GM21367 (cell line): Measurements from ENCODE around the gene ATG9A.
"Not testable (repeated sequence)": the region's sequence is repeated elsewhere in the genome, so short reads cannot be mapped to it uniquely, and the experiment has no call there.

Experiments
- ATAC-seq: cut with Tn5 transposase; IDR thresholded peaks from one replicate; pipeline ENCODE4 v1.9.1; 2021; ENCODE audit not compliant: unreplicated experiment

ATG9A gene, protein sequence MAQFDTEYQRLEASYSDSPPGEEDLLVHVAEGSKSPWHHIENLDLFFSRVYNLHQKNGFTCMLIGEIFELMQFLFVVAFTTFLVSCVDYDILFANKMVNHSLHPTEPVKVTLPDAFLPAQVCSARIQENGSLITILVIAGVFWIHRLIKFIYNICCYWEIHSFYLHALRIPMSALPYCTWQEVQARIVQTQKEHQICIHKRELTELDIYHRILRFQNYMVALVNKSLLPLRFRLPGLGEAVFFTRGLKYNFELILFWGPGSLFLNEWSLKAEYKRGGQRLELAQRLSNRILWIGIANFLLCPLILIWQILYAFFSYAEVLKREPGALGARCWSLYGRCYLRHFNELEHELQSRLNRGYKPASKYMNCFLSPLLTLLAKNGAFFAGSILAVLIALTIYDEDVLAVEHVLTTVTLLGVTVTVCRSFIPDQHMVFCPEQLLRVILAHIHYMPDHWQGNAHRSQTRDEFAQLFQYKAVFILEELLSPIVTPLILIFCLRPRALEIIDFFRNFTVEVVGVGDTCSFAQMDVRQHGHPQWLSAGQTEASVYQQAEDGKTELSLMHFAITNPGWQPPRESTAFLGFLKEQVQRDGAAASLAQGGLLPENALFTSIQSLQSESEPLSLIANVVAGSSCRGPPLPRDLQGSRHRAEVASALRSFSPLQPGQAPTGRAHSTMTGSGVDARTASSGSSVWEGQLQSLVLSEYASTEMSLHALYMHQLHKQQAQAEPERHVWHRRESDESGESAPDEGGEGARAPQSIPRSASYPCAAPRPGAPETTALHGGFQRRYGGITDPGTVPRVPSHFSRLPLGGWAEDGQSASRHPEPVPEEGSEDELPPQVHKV

DNA sequence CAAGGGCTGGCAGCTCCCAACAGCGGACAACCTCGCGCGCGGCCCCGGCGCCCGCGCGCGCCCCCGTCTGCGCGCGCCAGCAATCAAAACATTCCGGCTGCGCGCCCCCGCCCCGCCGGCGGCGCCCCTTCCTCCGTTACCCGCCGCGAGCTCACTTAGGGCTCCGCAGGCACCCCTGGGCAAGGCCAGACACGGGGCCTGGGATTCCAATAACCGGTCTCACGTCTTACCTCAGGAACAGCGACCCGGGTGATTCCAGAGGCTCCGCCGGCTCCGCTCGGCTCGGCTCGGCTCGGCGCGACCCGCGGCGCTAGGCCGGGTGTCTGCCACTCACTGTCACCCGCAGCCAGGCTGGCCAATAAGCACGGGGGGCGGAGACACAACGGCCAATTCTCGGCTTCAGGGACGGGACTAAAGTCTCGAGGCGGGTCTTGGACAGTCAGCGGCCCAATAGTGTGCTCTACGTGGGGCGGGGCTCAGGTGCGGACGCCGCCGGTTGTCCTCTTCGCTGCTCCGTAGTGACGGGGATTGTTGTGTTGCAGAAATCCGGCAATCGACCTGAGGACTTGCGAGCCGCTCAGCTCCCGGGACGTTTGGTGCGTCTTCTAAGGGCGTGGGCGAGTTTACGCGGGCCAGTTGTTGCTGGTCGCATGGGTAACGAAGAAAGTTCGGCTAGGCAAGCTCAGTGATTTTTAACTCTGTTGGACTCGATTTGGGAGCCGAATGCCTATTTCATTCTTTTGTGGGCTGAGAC lies at the start of gene ATG9A, which contains the start of gene ANKZF1:
Gene ATG9A (minus strand): TSS at position 332 of the 754 bp plus-strand sequence. CDS start 1,612 bp downstream, outside the sequence.
Gene ANKZF1 (plus strand): TSS at position 502 of the 754 bp plus-strand sequence. CDS start 452 bp downstream, outside the sequence.
- ATAC-seq: peak; percentile 92

DNA sequence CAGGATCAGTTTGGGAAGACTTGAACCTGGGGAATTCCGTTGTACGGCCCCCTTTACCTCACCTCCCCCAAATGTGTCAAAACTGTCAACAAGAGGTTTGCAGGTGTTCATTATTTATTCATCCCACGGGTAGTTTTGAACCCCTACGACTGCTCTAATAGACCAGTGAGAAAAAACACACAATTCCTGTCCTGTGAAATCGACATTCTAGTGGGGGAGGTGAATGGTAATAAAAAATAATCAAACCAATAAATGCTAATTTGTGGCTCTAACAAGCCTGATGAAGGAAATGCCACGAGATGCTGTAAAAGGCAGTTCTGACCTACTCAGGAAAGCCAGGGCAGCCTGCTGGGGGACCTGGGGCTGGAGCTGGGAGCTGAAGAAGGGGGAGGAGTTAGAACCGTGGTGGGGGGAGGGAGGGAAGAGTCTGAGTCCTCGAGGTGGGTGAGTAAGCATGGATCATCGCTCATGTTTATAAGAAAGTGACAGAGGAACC lies 49.3 kb upstream of the ATG9A start:
- ATAC-seq: no peak

DNA sequence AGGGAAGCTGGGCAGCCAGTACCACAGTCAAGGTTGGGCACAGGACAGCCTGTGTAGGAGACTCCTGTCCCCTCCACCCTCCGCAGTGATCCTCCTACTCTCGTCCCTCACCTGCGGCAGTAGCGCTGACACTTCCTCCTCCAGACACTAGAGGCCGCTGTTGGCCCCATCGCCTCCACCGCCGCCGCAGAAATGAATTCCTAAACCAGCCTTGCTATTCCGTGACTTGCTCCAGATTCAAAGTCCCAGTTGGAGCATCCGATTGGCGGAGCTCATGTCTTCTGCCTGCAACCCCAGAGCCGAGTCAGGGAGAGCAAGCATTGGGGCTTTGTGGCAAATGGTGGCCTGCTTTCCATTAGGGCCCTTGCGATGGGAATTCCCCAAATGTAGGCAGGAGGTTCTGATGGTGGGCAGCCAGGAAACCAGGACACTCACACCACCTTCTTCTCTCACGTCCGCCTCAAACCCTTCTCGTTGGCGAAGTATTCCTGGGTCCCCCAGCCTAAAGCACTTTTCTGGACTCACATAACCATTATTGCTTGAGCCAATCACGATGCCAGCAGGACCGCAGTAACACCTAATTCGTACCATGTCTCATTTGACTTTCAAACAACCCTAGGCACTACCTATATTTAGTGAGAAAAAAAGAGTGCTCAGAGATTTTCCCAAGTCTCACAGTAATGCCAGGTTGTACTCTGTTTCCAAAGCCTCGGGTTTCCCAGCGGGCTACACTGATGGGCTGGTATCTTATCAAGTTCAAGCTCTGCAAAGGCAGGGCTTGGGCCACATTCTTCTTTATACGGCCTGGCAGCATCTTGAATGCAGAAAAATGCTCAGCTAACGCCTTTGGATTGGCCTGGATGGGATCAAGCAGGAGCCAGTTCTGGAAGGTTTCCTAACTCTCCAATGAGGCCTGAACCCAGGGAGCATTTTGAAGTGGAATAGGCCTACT lies 48.5 kb upstream of the ATG9A start:
- ATAC-seq: peak; percentile 18

DNA sequence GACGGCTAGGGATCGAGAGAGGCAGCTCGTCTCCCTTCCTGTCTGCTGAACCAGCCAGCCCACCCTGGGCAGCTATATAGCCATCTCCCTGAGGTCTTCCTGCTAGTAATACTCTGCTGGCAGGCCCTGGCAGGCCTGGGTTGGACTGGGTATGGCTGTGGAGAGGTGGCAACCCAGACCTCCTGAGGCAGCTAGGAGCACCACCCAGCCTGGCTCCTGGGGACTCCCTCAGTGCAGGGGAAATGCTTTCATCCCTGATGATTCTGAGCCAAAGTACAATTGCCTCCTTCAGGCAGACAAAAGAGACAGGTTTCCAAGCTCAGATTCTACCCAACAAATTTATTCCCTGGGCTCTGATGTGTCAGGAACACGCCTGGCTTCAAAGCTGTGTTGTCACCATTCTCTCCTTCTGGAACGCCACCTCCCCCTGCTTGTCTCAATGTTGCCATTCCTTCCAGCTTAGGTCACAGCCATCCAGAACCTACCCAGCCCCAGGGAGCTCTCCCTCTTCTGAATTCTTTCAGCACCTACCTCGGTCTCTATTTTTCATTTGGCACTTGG lies 45.0 kb upstream of the ATG9A start:
- no peak for ATAC-seq

DNA sequence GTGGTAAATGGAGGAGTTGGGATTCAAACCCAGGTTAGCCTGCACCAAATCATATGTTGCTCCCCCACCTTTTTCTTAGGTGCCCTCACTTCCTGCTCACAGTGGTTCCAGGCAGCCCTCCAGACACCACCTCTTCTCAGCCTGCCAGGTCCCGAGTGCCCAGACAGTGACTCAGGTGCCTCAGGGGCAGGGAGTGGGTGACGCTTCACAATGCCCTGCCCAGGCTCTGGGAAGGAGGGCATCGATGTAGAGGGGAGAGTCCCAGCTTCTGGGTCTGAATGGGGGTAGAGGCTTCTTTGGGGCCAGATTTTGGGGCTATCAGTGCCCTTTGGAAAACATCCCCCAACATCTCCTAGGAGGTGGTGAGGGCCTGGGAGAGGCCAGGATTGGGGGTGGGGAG lies 44.5 kb upstream of the ATG9A start:
- ATAC-seq: no peak

DNA sequence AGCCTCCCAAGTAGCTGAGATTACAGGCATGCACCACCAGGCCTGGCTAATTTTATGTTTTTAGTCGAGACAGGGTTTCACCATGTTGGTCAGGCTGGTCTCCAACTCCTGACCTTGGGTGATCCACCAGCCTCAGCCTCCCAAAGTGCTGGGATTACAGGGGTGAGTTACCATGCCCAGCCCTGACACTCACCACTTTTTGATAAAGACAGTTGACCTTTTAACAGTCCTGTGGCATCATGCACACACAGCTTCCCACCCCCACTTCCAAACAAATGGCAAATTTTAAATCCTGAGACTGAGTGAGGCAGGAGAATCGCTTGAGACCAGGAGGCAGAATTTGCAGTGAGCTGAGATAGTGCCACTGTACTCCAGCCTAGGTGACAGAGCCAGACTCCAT lies 43.6 kb upstream of the ATG9A start:
- ATAC-seq: no peak

DNA sequence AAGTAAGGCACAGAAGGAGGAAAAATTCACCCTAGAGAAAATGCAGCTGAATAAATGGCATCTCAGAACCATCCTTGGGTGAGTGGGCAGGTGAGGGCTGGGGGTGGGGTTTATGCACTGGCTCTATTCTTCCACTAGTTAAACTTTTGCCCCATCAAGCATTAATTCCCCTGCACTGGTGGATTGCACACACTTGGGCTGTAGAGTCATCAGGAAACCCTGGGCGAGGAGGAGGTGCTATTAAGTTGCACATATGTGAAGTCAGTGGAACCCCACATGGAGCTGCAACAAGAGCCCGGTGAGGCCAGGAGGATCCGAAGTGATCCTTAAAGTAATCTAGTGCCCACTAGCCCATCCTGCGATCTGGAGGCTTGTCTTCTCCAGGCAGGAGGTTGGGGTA lies 42.9 kb upstream of the ATG9A start:
- no peak for ATAC-seq

DNA sequence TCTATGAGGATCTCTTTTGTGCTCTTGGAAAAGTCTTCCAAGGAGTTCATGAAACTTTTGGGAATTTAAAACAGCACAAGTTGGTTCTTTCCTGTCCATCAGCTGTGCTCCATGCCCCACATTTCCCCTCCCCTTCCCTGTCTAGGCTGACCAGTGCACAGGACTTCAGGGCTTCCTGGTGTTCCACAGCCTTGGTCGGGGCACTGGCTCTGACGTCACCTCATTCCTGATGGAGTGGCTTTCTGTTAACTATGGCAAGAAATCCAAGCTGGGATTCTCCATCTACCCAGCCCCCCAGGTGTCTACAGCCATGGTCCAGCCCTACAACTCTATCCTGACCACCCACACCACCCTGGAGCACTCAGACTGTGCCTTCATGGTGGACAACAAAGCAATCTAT lies 41.6 kb upstream of the ATG9A start:
- no peak for ATAC-seq

DNA sequence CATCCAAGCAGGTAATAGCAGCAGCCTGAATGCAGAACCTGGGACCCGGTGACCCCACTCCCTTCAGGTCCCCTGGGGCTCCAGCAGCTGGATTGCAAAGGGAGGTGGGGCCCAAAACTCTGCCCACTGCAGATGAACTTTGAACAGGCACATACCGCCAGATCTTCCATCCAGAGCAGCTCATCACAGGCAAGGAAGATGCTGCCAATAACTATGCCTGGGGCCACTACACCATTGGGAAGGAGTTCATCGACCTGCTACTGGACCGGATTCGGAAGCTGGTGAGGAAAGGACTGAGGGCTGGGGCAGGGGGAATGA lies 40.6 kb upstream of the ATG9A start:
- no peak for ATAC-seq

DNA sequence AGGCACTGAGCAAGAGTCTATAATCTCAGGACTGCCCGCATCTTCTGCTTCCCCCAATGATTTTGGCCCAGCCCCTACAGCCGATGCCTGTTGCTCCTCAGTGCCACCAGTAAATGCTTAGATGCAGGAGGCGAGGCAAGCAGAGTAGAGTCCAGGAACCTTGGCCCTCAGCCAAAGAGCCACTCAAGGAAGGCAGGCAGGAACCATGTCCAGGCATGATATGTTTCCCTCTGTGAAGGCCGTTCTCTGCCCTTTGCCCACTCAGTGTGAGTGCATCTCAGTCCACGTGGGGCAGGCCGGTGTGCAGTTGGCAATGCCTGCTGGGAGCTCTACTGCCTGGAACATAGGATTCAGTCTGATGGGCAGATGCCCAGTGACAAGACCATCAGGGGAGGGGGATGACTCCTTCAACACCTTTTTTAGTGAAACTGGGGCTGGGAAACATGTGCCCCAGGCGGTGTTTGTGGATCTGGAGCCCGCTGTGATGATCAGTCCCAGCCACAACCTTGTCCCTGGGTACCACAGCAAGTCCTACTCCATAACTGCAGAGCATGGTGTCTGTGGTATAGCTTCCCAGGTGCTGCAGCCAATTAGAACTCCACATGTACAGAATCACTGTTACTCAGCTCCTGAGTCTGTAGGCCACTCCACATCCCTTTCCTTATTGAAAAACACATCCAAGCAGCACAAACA lies 40.1 kb upstream of the ATG9A start:
- no peak for ATAC-seq

DNA sequence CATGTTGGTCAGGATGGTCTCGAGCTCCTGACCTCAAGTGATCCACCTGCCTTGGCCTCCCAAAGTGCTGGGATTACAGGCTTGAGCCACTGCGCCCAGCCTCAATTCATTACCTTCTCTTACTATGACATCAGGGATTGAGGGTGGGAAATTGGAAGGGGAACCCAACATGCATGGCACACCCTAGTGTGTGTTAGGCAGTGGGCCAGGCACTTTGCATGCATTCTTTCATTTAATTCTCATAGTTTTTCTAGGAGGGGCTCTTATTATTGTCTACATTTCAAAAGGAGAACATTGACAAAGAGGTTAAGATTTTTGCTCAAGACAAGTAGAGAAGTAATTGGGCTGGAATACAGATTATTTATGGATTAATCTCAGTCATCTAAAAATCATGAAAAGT lies 38.9 kb upstream of the ATG9A start:
- no peak for ATAC-seq

DNA sequence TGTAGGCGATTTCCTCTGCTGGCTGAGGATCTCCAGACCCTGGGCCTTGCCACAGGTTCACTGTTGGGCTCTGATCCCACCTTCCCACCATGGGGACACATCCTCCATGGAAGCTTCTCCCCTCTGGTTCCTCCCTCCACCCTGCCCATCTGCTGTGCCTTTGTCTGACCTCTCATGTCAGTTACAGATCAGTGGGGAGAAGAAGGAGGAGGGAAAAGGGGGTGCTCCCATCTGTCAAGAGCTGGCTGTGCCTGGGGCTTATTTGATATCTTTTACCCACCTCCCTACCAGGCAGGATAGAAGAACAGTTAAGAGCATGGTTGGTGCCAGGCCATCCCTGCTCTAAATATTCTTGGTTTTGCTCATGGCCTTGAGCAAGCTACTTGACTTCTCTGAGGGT lies 37.5 kb upstream of the ATG9A start:
- no peak for ATAC-seq

DNA sequence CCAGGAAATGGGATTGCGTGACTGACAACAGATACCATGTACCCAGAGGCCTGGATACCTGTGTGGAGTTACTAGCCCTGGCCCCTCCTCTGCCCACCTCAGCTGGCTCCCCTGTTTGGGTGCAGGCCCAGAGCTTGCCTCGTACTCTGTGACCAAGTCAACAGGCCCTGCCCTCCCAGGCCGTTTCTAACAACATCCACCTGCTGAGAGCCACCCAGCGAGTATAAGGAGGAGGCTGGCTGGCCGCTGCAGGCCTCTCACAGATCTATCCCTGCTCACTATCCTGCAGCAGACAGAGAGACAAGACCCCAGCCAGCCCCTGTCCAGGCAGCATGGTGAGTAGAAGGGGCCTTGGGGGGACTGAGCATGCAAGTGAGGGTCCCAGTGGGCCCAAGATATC lies 36.8 kb upstream of the ATG9A start:
- ATAC-seq: no peak

DNA sequence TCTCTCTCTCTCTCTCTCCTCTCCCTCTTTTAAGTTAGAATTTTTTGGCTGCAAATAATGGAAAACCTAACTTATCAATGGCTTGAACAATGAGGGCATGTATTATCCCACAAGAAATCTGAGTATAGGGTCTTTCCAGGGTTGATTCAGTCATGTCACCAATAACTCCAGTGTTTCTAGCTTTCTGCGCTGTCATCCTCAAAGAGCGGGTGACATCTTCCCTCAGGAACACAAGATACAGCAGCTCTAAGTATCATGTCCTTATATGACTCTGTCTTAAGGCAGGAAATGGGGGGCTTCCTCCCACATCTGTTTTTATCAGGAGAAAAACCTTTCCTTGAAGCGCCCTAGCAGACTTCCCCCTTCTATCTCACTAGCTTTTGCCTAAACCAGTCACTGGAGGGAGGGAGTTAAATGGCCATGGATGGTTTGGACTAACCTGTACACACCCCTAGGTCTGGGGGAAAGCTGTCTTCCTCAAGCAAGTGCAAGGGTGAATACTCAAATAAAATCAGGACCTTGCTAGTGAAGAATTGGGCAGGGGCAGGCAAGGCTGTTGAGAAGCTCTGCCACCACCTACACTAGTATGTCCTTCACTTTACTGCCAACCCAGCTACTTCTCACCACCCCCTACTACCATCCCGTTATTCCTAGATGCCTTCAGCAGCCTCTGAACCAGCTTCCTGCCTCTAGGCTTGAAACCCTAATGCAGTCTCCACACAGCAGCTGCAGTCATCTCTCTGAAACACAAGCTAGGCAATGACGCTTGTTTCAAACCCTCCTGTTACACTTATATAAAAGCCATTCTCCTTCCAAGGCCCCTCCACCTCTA lies 31.8 kb upstream of the ATG9A start:
- no peak for ATAC-seq

DNA sequence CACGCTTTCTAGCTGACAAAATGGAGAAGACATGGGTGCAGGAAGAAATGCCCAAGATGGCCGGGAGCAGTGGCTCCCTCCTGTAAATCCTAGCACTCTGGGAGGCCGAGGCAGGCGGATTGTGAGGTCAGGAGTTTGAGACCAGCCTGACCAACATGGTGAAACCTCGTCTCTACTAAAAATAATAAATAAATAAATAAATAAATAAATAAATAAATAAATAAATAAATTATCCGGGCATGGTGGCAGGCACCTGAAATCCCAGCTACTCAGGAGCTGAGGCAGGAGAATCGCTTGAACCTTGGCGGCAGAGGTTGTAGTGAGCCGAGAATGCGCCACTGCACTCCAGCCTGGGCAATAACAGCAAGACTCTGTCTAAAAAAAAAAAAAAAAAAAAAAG lies 29.5 kb upstream of the ATG9A start:
- ATAC-seq: not testable (repeated sequence)

DNA sequence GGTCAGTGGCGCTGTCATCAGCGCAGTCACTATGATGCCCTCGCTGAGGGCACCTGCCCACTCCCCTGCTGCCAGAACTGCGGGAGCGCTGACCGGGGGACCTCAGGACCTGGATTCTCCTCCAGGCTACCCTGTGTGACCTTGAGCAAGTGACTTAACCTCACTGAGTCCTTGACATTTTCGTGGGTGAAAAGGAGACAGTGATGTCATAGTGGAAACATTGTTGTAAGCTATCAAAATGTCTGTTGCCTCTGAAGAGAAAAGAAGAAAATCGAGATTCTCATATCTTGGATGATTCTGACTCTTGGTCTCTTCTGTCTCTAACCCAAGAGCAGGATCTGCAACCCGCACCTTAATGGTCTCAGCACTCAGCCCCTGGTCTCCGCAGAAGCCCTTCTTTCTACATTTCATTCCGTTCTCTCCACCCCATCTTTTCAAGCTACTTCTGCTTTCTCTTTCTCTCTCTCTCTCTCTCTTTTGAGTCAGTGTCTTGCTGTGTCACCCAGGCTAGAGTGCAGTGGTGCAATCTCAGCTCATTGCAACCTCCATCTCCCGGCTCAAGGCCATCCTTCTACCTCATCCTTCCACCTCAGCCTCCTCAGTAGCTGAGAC lies 25.3 kb upstream of the ATG9A start:
- peak; percentile 16 for ATAC-seq

DNA sequence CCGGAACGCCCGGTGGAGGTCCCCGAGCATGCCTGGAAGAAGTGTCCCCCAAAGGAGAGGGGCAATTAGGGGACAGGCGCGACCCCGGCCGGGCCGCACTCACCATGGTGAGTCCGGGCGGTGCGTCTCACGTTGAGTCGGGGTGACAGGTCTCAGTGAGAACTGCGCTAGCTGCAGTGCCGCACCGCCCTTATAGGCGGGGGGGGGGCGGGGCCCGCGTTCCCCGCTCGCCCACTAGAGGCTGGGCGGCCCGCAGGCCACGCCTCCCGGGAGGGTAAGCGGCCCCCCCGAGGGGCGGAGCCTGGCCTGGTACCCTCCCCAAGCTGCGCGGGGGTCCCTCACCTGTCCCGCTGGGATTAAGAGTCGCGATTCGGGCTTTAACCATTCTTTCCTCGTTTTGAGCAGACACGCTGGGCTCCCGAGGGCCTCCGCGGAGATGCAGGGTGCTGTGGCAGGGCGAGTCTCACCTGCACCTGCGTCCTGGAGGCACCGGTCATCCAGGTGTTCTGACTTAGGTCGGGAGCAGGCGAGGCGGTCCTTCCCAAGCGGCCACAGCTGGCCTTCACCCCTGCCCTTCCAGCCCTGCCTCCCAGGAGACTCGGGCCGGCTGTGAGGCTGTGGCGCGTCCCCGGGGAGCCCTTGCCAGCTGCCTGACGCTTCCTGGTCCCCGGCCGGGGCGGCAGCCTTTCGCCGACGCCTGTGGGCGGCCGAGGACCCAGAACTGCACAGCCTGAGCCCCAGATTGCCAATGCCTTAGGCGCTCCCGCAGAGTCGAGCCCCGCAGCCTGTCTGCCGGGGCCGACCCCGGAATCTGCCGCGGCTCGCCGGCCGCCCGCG lies 24.5 kb upstream of the ATG9A start, which contains the start of gene TUBA4A:
Gene TUBA4A (minus strand): TSS at position 166 of the 837 bp plus-strand sequence. CDS start 60 bp downstream, at position 106.
- peak; percentile 32 for ATAC-seq
